Uterus (tissue), 4 donors: ENCODE results near the gene ABI1. TPM values are rescaled to one million over a fixed set of nuclear protein-coding genes. Genes with fewer than 3 reads are reported as not detected.
"Not testable (repeated sequence)": the region's sequence is repeated elsewhere in the genome, so short reads cannot be mapped to it uniquely, and the experiment has no call there.

Experiments used
- DNase-seq, 2 donors: peaks; one replicate each; pipeline ENCODE4 v3.0.0-alpha.2; 2019 to 2020
- H3K27ac ChIP-seq, 2 donors: fragments of 200-600 bp; sonication (generic); 1 replicate in 1 of 2; 2 replicates in 1 of 2; pipeline ENCODE4 v1.5.1; 2016 to 2018
- H3K27me3 ChIP-seq, 2 donors: fragments of 200-600 bp; sonication (generic); one replicate each; pipeline ENCODE4 v1.5.1; 2018 to 2019; ENCODE audit warnings: control low read depth in 1 of 2
- H3K36me3 ChIP-seq, 2 donors: fragments of 200-600 bp; sonication (generic); one replicate each; pipeline ENCODE4 v1.5.1; 2019; ENCODE audit warnings: control low read depth in 1 of 2
- H3K4me1 ChIP-seq, 2 donors: fragments of 200-600 bp; sonication (generic); one replicate each; pipeline ENCODE4 v1.5.1; 2018 to 2019; ENCODE audit warnings: control low read depth in 1 of 2
- H3K4me3 ChIP-seq, 2 donors: fragments of 200-600 bp; sonication (generic); 1 replicate in 1 of 2; 2 replicates in 1 of 2; pipeline ENCODE4 v1.5.1; 2018 to 2019; ENCODE audit warnings: mild to moderate bottlenecking in 1 of 2
- H3K9me3 ChIP-seq, 2 donors: fragments of 200-600 bp; sonication (generic); one replicate each; pipeline ENCODE4 v1.5.1; 2019; ENCODE audit warnings: control low read depth in 1 of 2
- POLR2A ChIP-seq, 2 donors: fragments of 450-650 bp; IDR thresholded peaks; one replicate each; pipeline ENCODE4 v1.6.1; 2016; ENCODE audit warnings: antibody characterized with exemption in 2 of 2, mild to moderate bottlenecking in 1 of 2, moderate library complexity in 1 of 2
- intact Hi-C: fragments of 100-400 bp; cut with DNase I; formaldehyde crosslinking; loops from one replicate; pipeline ENCODE4 v1.15.1; 2023; ENCODE audit warnings: low total_unique reads
- total RNA-seq, 4 donors: library from RNA; depleted of rRNA in 3 of 4; stranded (reverse); fragments of >200 nt in 3 of 4; gene quantifications; one replicate each; pipeline versions ENCODE4 v1.1.0 to v1.2.4, GENCODE V29; 2014 to 2023
- TF ChIP-seq, protein P1 (sequence below), 4 experiments: fragments of 200-600 bp in 2 of 4; fragments of 450-650 bp in 2 of 4; sonication (generic) in 2 of 4; IDR thresholded peaks; one replicate each; pipeline ENCODE4 v1.5.1; 2016 to 2019; ENCODE audit warnings: antibody characterized with exemption in 4 of 4, mild to moderate bottlenecking in 2 of 4, moderate library complexity in 1 of 4
- donor health status: DM: yes; HTN: yes; CAD: no.

The ABI1 gene
- total RNA-seq, 4 donors from 2014 or later, result 26.6 to 50.4 (median 39.1) TPM

DNA sequence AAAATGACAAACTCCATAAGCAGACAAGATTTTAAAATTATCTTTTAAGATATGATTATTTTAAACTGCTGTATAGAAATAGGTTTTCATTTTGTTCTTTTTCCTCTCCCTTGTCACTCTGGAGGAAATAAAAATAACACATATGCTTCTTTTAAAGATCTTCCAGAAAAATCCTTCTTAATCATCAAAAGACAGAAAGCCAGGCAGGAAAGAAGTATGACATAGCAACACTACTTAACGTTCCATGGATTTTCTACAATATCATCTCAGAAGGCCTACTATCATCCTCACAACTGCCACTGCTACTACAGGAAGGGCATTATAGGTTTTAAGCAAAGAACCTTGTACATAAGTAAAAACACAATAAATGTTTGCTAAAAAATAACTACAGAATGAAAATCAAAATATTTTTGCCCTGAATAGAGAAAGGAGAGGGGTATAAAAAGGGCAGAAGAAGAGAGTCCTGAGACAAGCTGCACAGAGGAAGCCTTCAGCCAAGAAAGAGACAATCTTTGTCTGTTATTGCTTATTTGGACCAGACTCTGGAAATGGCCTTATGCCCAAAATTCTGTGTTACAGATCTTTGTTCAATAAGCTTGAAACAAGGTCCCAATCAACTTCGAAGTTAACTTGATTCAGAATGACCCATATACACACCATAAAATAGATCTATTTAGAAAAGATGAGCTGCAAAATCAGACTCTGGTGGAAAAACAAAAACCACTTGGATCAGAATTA is 67.8 kb downstream of the ABI1 start:
- H3K27me3 ChIP-seq, result no peaks in the 10 kb centered on the region
- peaks cover 0 to 5% of the 10 kb centered on the region in 2 donors for H3K4me1 ChIP-seq
- H3K9me3 ChIP-seq, result peaks cover 0 to 7% of the 10 kb centered on the region in 2 donors
- TF ChIP-seq POLR2A (IDR thresholded peaks at IDR 0.05), result no peak
- TF ChIP-seq, protein P1, sequence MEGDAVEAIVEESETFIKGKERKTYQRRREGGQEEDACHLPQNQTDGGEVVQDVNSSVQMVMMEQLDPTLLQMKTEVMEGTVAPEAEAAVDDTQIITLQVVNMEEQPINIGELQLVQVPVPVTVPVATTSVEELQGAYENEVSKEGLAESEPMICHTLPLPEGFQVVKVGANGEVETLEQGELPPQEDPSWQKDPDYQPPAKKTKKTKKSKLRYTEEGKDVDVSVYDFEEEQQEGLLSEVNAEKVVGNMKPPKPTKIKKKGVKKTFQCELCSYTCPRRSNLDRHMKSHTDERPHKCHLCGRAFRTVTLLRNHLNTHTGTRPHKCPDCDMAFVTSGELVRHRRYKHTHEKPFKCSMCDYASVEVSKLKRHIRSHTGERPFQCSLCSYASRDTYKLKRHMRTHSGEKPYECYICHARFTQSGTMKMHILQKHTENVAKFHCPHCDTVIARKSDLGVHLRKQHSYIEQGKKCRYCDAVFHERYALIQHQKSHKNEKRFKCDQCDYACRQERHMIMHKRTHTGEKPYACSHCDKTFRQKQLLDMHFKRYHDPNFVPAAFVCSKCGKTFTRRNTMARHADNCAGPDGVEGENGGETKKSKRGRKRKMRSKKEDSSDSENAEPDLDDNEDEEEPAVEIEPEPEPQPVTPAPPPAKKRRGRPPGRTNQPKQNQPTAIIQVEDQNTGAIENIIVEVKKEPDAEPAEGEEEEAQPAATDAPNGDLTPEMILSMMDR (IDR thresholded peaks at IDR 0.05), result no peak
- no peak overlapping the region for H3K27ac ChIP-seq
- H3K4me3 ChIP-seq, result no peak overlapping the region
- intact Hi-C loops, result no loop called here
- DNase-seq, result no peak
- no peaks in the 10 kb centered on the region for H3K36me3 ChIP-seq

DNA sequence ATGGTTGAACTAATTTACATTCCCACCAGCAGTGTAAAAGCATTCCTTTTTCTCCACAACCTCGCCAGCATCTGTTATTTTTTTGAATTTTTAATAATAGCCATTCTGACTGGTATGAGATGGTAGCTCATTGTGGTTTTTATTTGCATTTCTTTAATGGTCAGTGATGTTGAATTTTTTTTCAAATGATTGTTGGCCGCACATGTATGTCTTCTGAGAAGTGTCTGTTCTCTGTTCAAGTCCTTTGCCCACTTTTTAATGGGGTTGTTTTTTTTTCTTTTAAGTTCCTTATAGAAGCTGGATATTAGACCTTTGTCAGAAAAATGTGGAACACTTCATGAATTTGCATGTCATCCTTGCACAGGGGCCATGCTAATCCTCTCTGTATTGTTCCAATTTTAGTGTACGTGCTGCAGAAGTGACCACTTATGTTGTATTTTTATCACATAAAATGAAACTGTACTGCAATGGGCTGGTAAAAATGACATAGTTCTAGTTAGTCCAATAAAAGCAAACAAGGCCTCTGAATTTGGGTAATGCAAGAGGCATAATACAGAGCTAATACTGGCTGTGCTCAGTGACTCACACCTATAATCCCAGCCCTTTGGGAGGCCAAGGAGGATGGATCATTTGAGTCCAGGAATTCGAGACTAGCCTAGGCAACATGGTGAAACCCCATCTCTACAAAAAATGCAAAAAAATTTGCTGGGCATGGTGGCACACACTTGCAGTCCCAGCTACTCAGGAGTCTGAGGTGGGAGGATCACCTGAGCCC is 70.3 kb downstream of the ABI1 start:
- TF ChIP-seq, protein P1 (IDR thresholded peaks at IDR 0.05), result no peak
- TF ChIP-seq POLR2A (IDR thresholded peaks at IDR 0.05), result no peak
- Histone ChIP-seq H3K4me3 (no peak overlapping the region), H3K9me3 (no peaks in the 10 kb centered on the region), H3K27ac (no peak overlapping the region), H3K36me3 (no peaks in the 10 kb centered on the region), H3K27me3 (no peaks in the 10 kb centered on the region), H3K4me1 (peaks cover 0 to 5% of the 10 kb centered on the region in 2 donors)
- intact Hi-C loops, result no loop called here
- DNase-seq, result no peak

DNA sequence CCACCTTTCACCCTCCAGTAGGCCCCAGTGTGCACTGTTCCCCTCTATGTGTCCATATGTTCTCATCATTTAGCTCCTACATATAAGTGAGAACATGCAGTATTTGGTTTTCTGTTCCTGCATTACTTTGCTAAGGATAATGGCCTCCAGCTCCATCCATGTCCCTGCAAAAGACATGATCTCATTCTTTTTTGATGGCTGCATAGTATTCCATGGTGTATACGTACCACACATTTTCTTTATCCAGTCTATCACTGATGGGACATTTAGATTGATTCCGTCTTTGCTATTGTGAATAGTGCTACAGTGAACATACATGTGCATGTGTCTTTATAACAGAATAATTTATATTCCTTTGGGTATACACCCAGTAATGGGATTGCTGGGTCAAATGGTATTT is 71.0 kb downstream of the ABI1 start:
- intact Hi-C loops, H3K9me3 ChIP-seq, H3K4me1 ChIP-seq, H3K36me3 ChIP-seq, DNase-seq, H3K4me3 ChIP-seq, H3K27ac ChIP-seq, H3K27me3 ChIP-seq: not testable (repeated sequence)

DNA sequence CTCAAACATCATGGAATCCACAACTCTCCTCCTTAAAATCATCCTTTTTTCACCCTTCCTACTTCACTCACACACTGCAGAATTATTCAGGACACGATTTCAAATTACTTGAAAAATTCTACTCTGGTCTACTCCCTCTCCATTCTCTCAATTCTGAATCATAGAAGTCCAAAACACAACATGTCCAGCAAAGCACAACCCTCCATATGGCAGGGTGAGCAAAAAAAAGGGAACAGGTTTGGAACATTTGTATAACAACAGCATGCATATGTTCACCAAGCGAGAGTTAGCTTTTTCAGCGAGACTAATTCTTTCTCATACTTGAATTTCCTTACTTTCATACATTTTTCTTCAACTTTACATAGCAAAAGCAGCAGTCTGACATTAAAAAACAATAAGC is 73.4 kb downstream of the ABI1 start:
- H3K27ac ChIP-seq, result no peak overlapping the region
- H3K36me3 ChIP-seq, result no peaks in the 10 kb centered on the region
- H3K9me3 ChIP-seq, result no peaks in the 10 kb centered on the region

DNA sequence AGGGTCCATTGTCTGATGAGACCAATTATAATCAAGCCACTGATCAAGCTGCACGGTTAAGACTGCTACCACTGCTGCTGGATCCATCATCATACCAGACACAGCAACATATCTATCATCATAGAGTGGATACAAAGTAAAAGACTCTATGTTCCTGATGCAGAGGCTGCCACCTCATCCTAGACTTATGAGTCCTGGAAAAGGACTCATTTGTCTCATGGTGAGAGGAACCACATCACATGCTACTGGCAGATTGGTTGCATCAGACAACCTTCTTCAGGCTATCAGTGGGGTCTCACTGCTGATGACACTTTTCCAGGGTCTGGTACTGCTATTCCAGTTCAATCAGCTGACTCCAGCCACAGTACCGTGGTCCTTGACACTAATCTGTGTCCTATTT is 79.0 kb downstream of the ABI1 start:
- H3K9me3 ChIP-seq, result no peaks in the 10 kb centered on the region
- H3K36me3 ChIP-seq, result no peaks in the 10 kb centered on the region
- no peak for TF ChIP-seq POLR2A (IDR thresholded peaks at IDR 0.05)
- no peak for DNase-seq
- H3K27ac ChIP-seq, result no peak overlapping the region
- intact Hi-C loops, result no loop called here
- H3K4me3 ChIP-seq, result no peak overlapping the region
- no peaks in the 10 kb centered on the region for H3K27me3 ChIP-seq
- H3K4me1 ChIP-seq, result no peaks in the 10 kb centered on the region

More for the DNA sequence above, 73.4 kb downstream of the ABI1 start:
- no peak for DNase-seq
- Histone ChIP-seq H3K4me1 (no peaks in the 10 kb centered on the region), H3K27me3 (no peaks in the 10 kb centered on the region), H3K4me3 (no peak overlapping the region)
- TF ChIP-seq POLR2A (IDR thresholded peaks at IDR 0.05), result no peak
- TF ChIP-seq, protein P1 (IDR thresholded peaks at IDR 0.05), result no peak
- intact Hi-C loops, result no loop called here
